HepG2 (cell line): ENCODE results near the gene ITPK1.

ENCODE experiments used
- ESRRA ChIP-seq: sonication (generic); formaldehyde crosslinking; IDR thresholded peaks from 2 replicates; pipeline ENCODE4 v1.5.1; 2020; ENCODE audit warnings: mild to moderate bottlenecking, low read depth, missing genetic modification reagents
- ETV5 ChIP-seq: IDR thresholded peaks from 2 replicates; pipeline ENCODE4 v1.6.1; 2018; ENCODE audit warnings: missing biosample characterization, missing genetic modification reagents, inconsistent platforms, borderline replicate concordance
- ZBTB10 ChIP-seq: sonication (generic); formaldehyde crosslinking; IDR thresholded peaks from 2 replicates; pipeline ENCODE4 v1.4.0; 2020; ENCODE audit warnings: missing genetic modification reagents, borderline replicate concordance
- ZBTB21 ChIP-seq: sonication (generic); formaldehyde crosslinking; IDR thresholded peaks from 2 replicates; pipeline ENCODE4 v1.4.0; 2020; ENCODE audit warnings: missing genetic modification reagents
- ZNF3 ChIP-seq: IDR thresholded peaks from 2 replicates; pipeline ENCODE4 v1.7.0; 2017; ENCODE audit warnings: inconsistent platforms
- ZNF577 ChIP-seq: sonication (generic); formaldehyde crosslinking; IDR thresholded peaks from 2 replicates; pipeline ENCODE4 v1.4.0; 2020; ENCODE audit warnings: mild to moderate bottlenecking, low read depth, missing genetic modification reagents, borderline replicate concordance
- ZNF672 ChIP-seq: sonication (generic); formaldehyde crosslinking; IDR thresholded peaks from 2 replicates; pipeline ENCODE4 v1.8.1; 2022; ENCODE audit warnings: missing genetic modification reagents

- no peak for TF ChIP-seq ZNF577 (CRISPR knock-in tag)
- no peak for TF ChIP-seq ZBTB21 (CRISPR knock-in tag)
- no peak for TF ChIP-seq ZNF672 (CRISPR knock-in tag)
- no peak for TF ChIP-seq ZBTB10 (CRISPR knock-in tag)
- TF ChIP-seq ZNF3 (CRISPR knock-in tag), result no peak
- no peak for TF ChIP-seq ETV5
- no peak for TF ChIP-seq ESRRA (CRISPR knock-in tag)
Measured at GRCh38 chr14:93015064-93015463, 100.7 kb downstream of the ITPK1 start.
